ENCODE measurements around the gene MAST4.

MAST4 gene

DNA sequence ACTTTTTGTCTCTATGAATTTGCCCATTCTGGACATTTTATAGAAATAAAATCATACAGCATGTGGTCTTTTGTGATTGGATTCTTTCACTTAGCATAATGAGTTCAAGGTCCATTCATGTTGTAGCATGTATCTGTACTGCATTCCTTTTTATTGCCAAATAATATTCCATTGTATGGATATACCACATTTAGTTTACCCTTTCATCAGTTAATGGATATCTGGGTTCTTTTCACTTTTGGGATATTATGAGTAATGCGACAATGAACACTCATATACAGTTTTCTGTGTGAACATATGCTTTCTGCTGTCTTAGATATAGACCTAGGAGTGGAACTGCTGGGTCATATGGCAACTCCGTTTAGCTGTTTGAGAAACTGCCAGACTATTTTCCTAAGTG, 41.3 kb upstream of the MAST4 start:
- DNase-seq (ENCODE audit: low read depth), result no peak
- TF ChIP-seq, protein P1, sequence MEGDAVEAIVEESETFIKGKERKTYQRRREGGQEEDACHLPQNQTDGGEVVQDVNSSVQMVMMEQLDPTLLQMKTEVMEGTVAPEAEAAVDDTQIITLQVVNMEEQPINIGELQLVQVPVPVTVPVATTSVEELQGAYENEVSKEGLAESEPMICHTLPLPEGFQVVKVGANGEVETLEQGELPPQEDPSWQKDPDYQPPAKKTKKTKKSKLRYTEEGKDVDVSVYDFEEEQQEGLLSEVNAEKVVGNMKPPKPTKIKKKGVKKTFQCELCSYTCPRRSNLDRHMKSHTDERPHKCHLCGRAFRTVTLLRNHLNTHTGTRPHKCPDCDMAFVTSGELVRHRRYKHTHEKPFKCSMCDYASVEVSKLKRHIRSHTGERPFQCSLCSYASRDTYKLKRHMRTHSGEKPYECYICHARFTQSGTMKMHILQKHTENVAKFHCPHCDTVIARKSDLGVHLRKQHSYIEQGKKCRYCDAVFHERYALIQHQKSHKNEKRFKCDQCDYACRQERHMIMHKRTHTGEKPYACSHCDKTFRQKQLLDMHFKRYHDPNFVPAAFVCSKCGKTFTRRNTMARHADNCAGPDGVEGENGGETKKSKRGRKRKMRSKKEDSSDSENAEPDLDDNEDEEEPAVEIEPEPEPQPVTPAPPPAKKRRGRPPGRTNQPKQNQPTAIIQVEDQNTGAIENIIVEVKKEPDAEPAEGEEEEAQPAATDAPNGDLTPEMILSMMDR (conservative IDR thresholded peaks at IDR 0.05; ENCODE audit: low read length), result no peak
- H3K4me3 ChIP-seq (ENCODE audit: low read length), result no peak overlapping the region

DNA sequence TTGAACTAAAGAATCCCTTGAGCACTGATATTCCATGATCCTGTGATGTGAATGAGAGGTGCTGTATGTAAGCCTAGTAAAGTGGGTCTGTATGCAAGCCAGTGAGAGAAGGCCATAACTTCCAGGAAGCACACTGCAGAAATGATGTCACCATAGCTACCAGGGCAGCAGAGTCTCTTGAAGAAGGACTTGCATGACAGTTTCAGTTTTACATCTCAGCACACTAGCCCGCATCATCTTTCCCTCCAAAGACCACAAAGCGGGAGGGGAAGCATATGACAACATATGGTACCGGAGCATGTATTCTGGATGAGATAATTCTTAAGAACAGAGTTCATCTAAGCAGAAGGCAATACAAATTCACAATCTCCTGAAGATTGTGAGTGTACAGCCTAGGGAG, 37.6 kb upstream of the MAST4 start:
- TF ChIP-seq, protein P1 (conservative IDR thresholded peaks at IDR 0.05; ENCODE audit: low read length), result no peak
- H3K4me3 ChIP-seq (ENCODE audit: low read length), result no peak overlapping the region
- DNase-seq (ENCODE audit: low read depth), result no peak

DNA sequence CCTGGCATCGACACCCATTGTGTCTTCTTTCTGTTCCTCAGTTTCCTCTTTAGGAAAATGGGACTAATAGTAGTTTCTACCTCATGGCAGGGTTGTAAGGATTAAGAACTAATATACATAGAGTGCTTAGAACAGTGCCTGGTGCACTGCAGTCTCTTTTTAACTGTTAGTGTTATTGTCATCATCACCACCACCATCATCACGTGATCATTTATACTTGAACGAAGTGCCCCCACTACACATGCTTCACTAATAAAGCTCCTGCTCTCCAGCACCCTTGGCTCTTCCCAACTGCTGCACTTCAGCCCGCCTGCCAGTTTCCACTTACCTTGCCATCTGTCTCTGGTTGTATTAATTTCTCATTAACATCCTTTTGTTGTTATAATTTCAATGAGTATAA, 35.8 kb upstream of the MAST4 start:
- no peak overlapping the region for H3K4me3 ChIP-seq (ENCODE audit: low read length)
- TF ChIP-seq, protein P1 (conservative IDR thresholded peaks at IDR 0.05; ENCODE audit: low read length), result no peak
- no peak for DNase-seq (ENCODE audit: low read depth)

DNA sequence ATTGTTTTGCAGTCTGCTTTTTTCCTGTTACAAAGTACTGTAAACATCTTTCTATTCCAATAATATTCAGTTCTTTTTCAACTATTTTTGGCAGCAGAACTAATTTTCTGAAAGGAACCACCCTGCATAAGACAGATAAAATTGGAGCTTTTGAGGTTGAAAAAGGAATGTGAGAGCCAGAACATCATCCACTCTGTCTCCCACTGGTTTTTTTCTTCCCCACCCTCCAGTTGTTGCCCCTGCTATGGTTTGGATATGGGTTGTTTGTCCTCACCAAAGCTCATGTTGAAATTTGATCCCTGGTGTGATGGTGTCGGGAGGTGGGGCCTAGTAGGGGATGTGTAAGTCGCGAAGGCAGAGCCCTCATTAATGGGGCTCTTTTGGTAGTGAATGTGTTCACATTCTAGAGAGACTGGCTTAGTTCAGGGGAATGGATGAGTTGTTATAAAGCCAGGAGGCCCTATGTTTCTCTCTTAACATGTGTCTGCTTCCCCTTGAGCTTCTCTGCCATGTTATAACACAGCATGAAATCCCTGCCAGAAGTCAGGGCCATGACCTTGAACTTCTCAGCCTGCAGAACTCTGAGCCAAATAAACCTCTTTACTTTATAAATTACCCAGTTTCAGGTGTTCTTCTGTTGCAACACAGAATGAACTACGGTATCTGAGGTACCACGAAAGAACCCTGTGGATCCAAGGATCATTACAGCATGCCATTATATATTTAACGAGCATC, 34.8 kb upstream of the MAST4 start:
- no peak overlapping the region for H3K4me3 ChIP-seq (ENCODE audit: low read length)
- DNase-seq (ENCODE audit: low read depth), result no peak
- TF ChIP-seq, protein P1 (conservative IDR thresholded peaks at IDR 0.05; ENCODE audit: low read length), result no peak

DNA sequence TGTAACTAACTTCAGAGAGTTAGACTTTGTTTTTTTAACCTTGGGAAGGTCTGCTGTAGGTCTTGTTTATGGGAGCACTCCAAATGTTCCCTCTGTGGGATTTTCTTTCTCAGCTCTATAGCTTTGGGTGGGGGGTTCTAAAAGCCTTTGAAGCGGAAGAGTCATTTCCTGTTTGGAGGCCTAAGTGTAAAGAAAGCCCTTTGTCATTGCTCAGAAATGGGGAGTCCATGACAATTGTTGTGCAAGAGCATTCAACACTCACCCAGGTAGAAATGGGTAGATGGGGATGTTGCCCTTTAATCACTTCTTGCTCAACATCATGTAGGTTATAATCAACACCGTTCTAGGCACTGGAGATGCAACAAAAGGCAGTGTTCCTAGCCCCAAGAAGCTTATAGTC, 30.3 kb upstream of the MAST4 start:
- TF ChIP-seq, protein P1 (conservative IDR thresholded peaks at IDR 0.05; ENCODE audit: low read length), result no peak
- no peak overlapping the region for H3K4me3 ChIP-seq (ENCODE audit: low read length)
- no peak for DNase-seq (ENCODE audit: low read depth)

DNA sequence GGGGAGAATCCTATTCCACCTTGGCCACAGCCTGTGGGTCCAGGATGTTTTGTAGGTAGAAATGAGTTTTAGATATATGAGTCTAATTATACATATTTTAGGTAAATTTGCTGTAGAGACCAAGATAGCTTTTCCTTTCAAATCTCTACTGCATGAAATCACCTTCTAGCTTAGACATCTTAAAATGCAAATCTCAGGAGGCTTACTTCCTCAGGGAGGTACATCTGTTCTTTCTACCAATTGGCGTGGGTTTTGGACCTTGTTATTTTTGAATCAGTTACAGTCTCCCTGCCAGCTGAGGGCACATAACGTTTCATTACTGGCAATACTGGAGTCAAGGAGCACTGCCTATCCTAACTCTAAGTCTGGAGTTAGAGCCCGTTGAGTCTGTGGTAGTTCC, 28.7 kb upstream of the MAST4 start:
- DNase-seq (ENCODE audit: low read depth), result no peak
- H3K4me3 ChIP-seq (ENCODE audit: low read length), result no peak overlapping the region
- TF ChIP-seq, protein P1 (conservative IDR thresholded peaks at IDR 0.05; ENCODE audit: low read length), result no peak

DNA sequence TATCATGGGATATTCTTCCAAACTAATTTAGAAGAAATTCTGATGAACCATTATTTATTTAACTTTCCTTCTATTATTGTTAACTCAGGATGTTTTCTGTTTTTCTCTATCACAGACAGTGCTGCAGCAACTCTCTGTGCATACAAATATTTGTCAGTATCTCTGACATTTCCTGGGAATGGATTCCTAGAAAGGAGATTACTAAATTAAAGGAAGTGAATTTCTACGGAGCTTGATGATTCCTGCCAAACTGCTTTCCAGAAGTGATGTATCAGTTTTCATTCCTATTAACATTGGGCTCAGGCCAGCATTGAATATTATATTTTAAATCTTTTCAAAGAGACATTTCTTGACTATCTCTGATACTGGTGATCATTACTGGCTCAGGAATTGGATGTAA, 26.0 kb upstream of the MAST4 start:
- TF ChIP-seq, protein P1 (conservative IDR thresholded peaks at IDR 0.05; ENCODE audit: low read length), result no peak
- no peak for DNase-seq (ENCODE audit: low read depth)
- no peak overlapping the region for H3K4me3 ChIP-seq (ENCODE audit: low read length)
